Endothelial cell of umbilical vein (primary cell): ENCODE results near the gene CLDN7. TPM values are rescaled to one million over a fixed set of nuclear protein-coding genes. Genes with fewer than 3 reads are reported as not detected.

ENCODE experiments used
- BruUV-seq: library from RNA; stranded (reverse); fragments of 400-500 nt; replicated peaks from 2 replicates; lab custom pipeline; 2021; lab: Mats Ljungman, UMichigan
- CTCF ChIA-PET: fragments of 300-600, 350-600 bp; sonication (Branson Sonifier 250); formaldehyde crosslinking; loops from one replicate; lab custom pipeline; 2021; ENCODE audit warnings: antibody characterized with exemption, inconsistent platforms; lab: Charles Lee
- POLR2A ChIA-PET: fragments of 300-600, 350-600 bp; sonication (Branson Sonifier 250); formaldehyde crosslinking; loops from one replicate; lab custom pipeline; 2021; ENCODE audit warnings: antibody characterized with exemption, inconsistent platforms; lab: Charles Lee
- DNase-seq: peaks from one replicate; pipeline ENCODE4 v3.0.0-alpha.2; 2011; ENCODE audit warnings: low read depth, low spot score
- FAIRE-seq: peaks from 2 replicates; lab custom pipeline; 2011; peaks lifted over from hg19 to GRCh38; lab: Jason Lieb, UNC
- H2AFZ ChIP-seq: 2 replicates; pipeline ENCODE4 v1.6.0; 2012; ENCODE audit warnings: low read depth, low read length, control low read depth, inconsistent platforms
- H3K27ac ChIP-seq: 2 replicates; pipeline ENCODE4 v1.5.1; 2011; ENCODE audit warnings: low read depth, mild to moderate bottlenecking, control low read depth, low read length, moderate library complexity; ENCODE audit not compliant: insufficient read depth
- H3K27me3 ChIP-seq, 2 experiments: 2 replicates each; pipeline versions ENCODE4 v1.6.0 to v1.6.1; 2011; ENCODE audit warnings: low read length in 2 of 2, mixed read lengths in 1 of 2; ENCODE audit not compliant: control insufficient read depth in 2 of 2, insufficient read depth in 2 of 2
- H3K36me3 ChIP-seq, 2 experiments: 2 replicates in 1 of 2; 3 replicates in 1 of 2; pipeline ENCODE4 v1.5.1; 2011; ENCODE audit warnings: low read length in 2 of 2, mild to moderate bottlenecking in 1 of 2, moderate library complexity in 1 of 2; ENCODE audit not compliant: control insufficient read depth in 2 of 2, insufficient read depth in 2 of 2; ENCODE audit errors: extremely low read depth in 1 of 2
- H3K4me1 ChIP-seq: 3 replicates; pipeline ENCODE4 v1.5.1; 2011; ENCODE audit warnings: mild to moderate bottlenecking, low read length; ENCODE audit not compliant: control insufficient read depth, insufficient read depth; ENCODE audit errors: extremely low read depth
- H3K4me2 ChIP-seq: 2 replicates; pipeline ENCODE4 v1.6.1; 2011; ENCODE audit warnings: low read length, control low read depth, mixed read lengths; ENCODE audit not compliant: insufficient read depth
- H3K4me3 ChIP-seq, 3 experiments: fragments of 200-600 bp in 1 of 3; sonication (generic), shearing (Covaris generic) in 1 of 3; replicated peaks in 1 of 3; 2 replicates each; pipeline ENCODE4 v1.5.1; 2011 to 2016; ENCODE audit warnings: control low read depth in 3 of 3, low read length in 3 of 3, mild to moderate bottlenecking in 2 of 3, inconsistent platforms in 1 of 3, low read depth in 1 of 3, moderate library complexity in 1 of 3; ENCODE audit not compliant: insufficient read depth in 1 of 3
- H3K79me2 ChIP-seq: 2 replicates; pipeline ENCODE4 v1.6.0; 2012; ENCODE audit warnings: low read length, inconsistent platforms; ENCODE audit not compliant: control insufficient read depth, insufficient read depth
- H3K9ac ChIP-seq: replicated peaks from 2 replicates; pipeline ENCODE3; 2011; ENCODE audit warnings: low read length, control low read depth; ENCODE audit not compliant: insufficient read depth; ENCODE audit errors: extremely low read depth
- H3K9me1 ChIP-seq: replicated peaks from 3 replicates; pipeline ENCODE4 v1.6.0; 2011; ENCODE audit warnings: mild to moderate bottlenecking, low read length; ENCODE audit not compliant: control insufficient read depth, insufficient read depth; ENCODE audit errors: extremely low read depth
- H3K9me3 ChIP-seq: replicated peaks from 2 replicates; pipeline ENCODE4 v1.5.1; 2012; ENCODE audit warnings: low read length, inconsistent platforms; ENCODE audit not compliant: control insufficient read depth, insufficient read depth
- H4K20me1 ChIP-seq: replicated peaks from 2 replicates; pipeline ENCODE3; 2011; ENCODE audit warnings: mild to moderate bottlenecking, low read length; ENCODE audit not compliant: control insufficient read depth, insufficient read depth; ENCODE audit errors: extremely low read depth
- EZH2 ChIP-seq: IDR thresholded peaks from 2 replicates; pipeline ENCODE4 v1.6.1; 2012; ENCODE audit warnings: borderline replicate concordance, low read depth, mild to moderate bottlenecking, moderate library complexity, low read length, inconsistent platforms; ENCODE audit not compliant: severe bottlenecking
- FOS ChIP-seq: IDR thresholded peaks from 2 replicates; pipeline ENCODE4 v1.6.1; 2011; ENCODE audit warnings: mild to moderate bottlenecking, low read length, moderate library complexity, borderline replicate concordance; ENCODE audit not compliant: insufficient read depth
- GATA2 ChIP-seq: IDR thresholded peaks from 2 replicates; pipeline ENCODE4 v1.7.0; 2011; ENCODE audit warnings: low read depth, mild to moderate bottlenecking, moderate library complexity, mixed read lengths, low read length; ENCODE audit not compliant: insufficient read length, insufficient read depth
- JUN ChIP-seq: IDR thresholded peaks from 2 replicates; pipeline ENCODE4 v1.6.1; 2011; ENCODE audit warnings: borderline replicate concordance, low read depth; ENCODE audit not compliant: insufficient read length, insufficient read depth
- MYC ChIP-seq: IDR thresholded peaks from one replicate; pipeline ENCODE4 v1.6.1; 2011; ENCODE audit warnings: mild to moderate bottlenecking, low read depth, low read length
- POLR2A ChIP-seq: IDR thresholded peaks from 2 replicates; pipeline ENCODE4 v1.6.1; 2012; ENCODE audit warnings: low read depth, mild to moderate bottlenecking, control low read depth, low read length
- POLR2AphosphoS5 ChIP-seq: IDR thresholded peaks from 2 replicates; pipeline ENCODE4 v1.6.1; 2012; ENCODE audit warnings: low read depth, mild to moderate bottlenecking, control low read depth, low read length, moderate library complexity; ENCODE audit not compliant: insufficient read depth
- dilution Hi-C: fragments of 300-500 bp; cut with MboI; formaldehyde crosslinking; loops from one replicate; pipeline ENCODE4 v1.15.0; 2019; ENCODE audit warnings: low sequenced_read_pairs; ENCODE audit not compliant: extremely low pct_ligation_motif_present
- intact Hi-C: fragments of 100-400 bp; cut with micrococcal nuclease; formaldehyde crosslinking; loops from one replicate; pipeline ENCODE4 v1.10.0; 2022
- polyA plus RNA-seq, 4 experiments: library from polyadenylated mRNA; depleted of rRNA in 3 of 4; stranded (reverse) in 3 of 4; unstranded in 1 of 4; fragments of >200 nt; gene quantifications; 2 replicates each; pipeline versions ENCODE4 v1.2.1 to v1.2.3, GENCODE V29; 2011 to 2012; ENCODE audit warnings: missing spikeins in 1 of 4
- total RNA-seq: library from RNA; stranded (reverse); gene quantifications from 2 replicates; pipeline ENCODE4 v1.2.3, GENCODE V29; 2021
- TF ChIP-seq, protein P1 (sequence below), 2 donors: IDR thresholded peaks; 1 replicate in 1 of 2; 2 replicates in 1 of 2; pipeline ENCODE4 v1.5.1; 2011; ENCODE audit warnings: low read length in 2 of 2, mild to moderate bottlenecking in 2 of 2, moderate library complexity in 2 of 2, control low read depth in 1 of 2, inconsistent platforms in 1 of 2, low read depth in 1 of 2; ENCODE audit not compliant: insufficient read depth in 1 of 2; ENCODE audit errors: extremely low read depth in 1 of 2
- TF ChIP-seq, protein P2 (sequence below): IDR thresholded peaks from 2 replicates; pipeline ENCODE4 v1.6.1; 2011; ENCODE audit not compliant: insufficient read depth, insufficient read length

CLDN7 gene
- total and polyA plus RNA-seq, 2 donors (not counting 3 experiments of a cell fraction or from before 2014, with no cell fraction given) = 25.4 to 25.7 TPM

DNA sequence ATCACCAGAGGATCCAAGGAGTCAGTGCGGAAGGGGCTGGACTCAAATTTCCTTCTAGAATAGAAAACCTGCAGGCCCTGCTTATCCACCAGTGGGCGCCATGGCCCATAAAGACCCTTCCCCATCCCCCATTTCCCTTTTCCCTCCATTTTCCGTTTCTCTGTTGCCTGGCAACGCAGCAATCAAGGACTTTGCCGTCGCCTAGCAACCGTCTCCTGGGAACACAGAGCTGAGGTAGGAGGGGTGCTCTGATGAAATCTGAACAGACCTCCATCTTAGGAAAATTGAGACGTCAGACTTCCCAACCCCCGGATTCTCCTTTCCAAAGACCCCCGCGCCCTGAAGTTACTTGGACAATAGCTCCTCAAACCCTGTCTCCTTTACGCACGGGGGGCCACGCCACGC is 48.4 kb downstream of the CLDN7 start:
- intact Hi-C loops = loop anchor here (1.0 to 2.0 kb wide), 3 partner anchors 9 to 93 kb away; partner anchors contain the start of genes EIF5A and ELP5
- no peaks in the 10 kb centered on the region for H4K20me1 ChIP-seq
- no peaks in the 10 kb centered on the region for H3K27me3 ChIP-seq
- TF ChIP-seq POLR2A (no peak), GATA2 (no peak)
- TF ChIP-seq, protein P1, sequence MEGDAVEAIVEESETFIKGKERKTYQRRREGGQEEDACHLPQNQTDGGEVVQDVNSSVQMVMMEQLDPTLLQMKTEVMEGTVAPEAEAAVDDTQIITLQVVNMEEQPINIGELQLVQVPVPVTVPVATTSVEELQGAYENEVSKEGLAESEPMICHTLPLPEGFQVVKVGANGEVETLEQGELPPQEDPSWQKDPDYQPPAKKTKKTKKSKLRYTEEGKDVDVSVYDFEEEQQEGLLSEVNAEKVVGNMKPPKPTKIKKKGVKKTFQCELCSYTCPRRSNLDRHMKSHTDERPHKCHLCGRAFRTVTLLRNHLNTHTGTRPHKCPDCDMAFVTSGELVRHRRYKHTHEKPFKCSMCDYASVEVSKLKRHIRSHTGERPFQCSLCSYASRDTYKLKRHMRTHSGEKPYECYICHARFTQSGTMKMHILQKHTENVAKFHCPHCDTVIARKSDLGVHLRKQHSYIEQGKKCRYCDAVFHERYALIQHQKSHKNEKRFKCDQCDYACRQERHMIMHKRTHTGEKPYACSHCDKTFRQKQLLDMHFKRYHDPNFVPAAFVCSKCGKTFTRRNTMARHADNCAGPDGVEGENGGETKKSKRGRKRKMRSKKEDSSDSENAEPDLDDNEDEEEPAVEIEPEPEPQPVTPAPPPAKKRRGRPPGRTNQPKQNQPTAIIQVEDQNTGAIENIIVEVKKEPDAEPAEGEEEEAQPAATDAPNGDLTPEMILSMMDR (IDR thresholded peaks at IDR 0.05; ENCODE audit: extremely low read depth in 1 of 2, insufficient read depth in 1 of 2, low read depth in 1 of 2, low read length in 2 of 2) = peak; percentile 62 to 75
- no TSS peak for BruUV-seq
- peaks cover 18% of the 10 kb centered on the region for H3K79me2 ChIP-seq
- peak overlapping the region in 2 of 3 experiments; percentile 43 to 44 for H3K4me3 ChIP-seq
- dilution Hi-C loops = no loop called here
- no peak overlapping the region for H3K9ac ChIP-seq
- no peaks in the 10 kb centered on the region for H3K9me1 ChIP-seq
- no peaks in the 10 kb centered on the region for H3K9me3 ChIP-seq
- peak overlapping the region; percentile 58 for H3K4me2 ChIP-seq
- ChIA-PET POLR2A (no interaction called here), CTCF (interaction anchor here (0.7 to 2.8 kb wide), 6 partner anchors 25 to 168 kb away, joined by 3 to 16 read pairs (median 4); partner anchors contain the start of gene PHF23)
- H3K36me3 ChIP-seq = no peaks in the 10 kb centered on the region
- FAIRE-seq (no peak), DNase-seq (peak; percentile 82)
- peak overlapping the region; percentile 63 for H3K27ac ChIP-seq
- H2AFZ ChIP-seq = no peak overlapping the region
- peaks cover 29% of the 10 kb centered on the region for H3K4me1 ChIP-seq

DNA sequence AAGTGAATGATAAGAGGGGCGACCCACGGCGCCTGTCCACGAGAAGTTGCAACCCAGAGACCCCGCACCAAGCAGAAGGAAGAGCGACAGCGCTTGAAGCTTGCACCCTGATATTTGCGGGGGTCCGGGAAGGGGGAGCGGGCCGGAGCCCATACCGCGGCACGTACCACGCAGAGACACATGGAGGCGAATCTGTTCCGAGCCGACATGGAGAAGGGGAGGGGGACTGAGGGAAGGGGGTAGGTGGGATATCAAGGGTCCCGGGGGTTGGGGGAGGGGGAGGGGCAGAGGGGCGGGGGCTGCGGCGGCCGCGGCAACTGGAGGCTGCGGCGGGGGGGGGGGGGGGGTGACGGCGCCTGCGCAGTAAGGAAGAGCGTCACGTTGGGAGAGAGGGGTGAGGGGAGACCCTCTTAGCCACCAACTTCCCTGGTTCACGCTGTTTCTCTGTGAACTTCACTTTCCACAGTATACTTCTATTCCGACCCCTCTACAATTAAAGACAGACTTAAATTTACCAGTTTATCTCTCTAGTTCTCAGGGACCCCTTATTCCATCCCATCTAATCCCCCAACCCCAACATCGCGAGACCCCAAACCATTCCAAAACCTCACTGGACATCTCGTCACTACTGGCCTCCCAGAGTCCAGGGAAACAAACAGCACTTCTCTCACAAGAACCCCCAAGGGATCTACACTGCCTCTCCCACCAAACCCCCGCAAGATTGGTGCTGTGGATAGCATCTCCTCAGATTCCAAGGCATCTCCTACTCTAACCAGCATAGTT is 50.6 kb downstream of the CLDN7 start:
- Histone ChIP-seq H3K4me3 (no peak overlapping the region), H3K79me2 (peaks cover 15% of the 10 kb centered on the region), H3K27ac (no peak overlapping the region), H3K9ac (no peak overlapping the region), H3K27me3 (no peaks in the 10 kb centered on the region), H3K4me1 (peaks cover 26% of the 10 kb centered on the region), H3K9me1 (no peaks in the 10 kb centered on the region), H2AFZ (no peak overlapping the region), H3K4me2 (no peak overlapping the region), H4K20me1 (no peaks in the 10 kb centered on the region), H3K36me3 (peaks cover 0 to 3% of the 10 kb centered on the region in 2 experiments), H3K9me3 (no peaks in the 10 kb centered on the region)
- ChIA-PET CTCF (no interaction called here), POLR2A (no interaction called here)
- FAIRE-seq = no peak
- no peak for TF ChIP-seq GATA2
- TF ChIP-seq JUN = no peak
- no peak for TF ChIP-seq POLR2AphosphoS5
- TF ChIP-seq, protein P1 (IDR thresholded peaks at IDR 0.05; ENCODE audit: extremely low read depth in 1 of 2, insufficient read depth in 1 of 2, low read depth in 1 of 2, low read length in 2 of 2) = no peak
- TF ChIP-seq, protein P2, sequence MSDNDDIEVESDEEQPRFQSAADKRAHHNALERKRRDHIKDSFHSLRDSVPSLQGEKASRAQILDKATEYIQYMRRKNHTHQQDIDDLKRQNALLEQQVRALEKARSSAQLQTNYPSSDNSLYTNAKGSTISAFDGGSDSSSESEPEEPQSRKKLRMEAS = no peak
- TF ChIP-seq POLR2A = no peak
- no peak for TF ChIP-seq EZH2
- TF ChIP-seq MYC = no peak
- TF ChIP-seq FOS = no peak
- no TSS peak for BruUV-seq
- no peak for DNase-seq
- intact Hi-C loops (no loop called here), dilution Hi-C loops (no loop called here)
